ENCODE results near the gene NFKBIA. TPM values are rescaled to one million over a fixed set of nuclear protein-coding genes. Genes with fewer than 3 reads are reported as not detected.

The NFKBIA gene
- total and polyA plus RNA-seq, 2 of the 8 experiments (the other 6 are each of a cell fraction or from before 2014, with no cell fraction given), result 25.9 to 49.7 TPM

- TF ChIP-seq TCF12 (IDR thresholded peaks at IDR 0.05; ENCODE audit: low read depth, low read length), result no peak
- TF ChIP-seq SP4 (IDR thresholded peaks at IDR 0.05; ENCODE audit: low read length), result no peak
- no peak for TF ChIP-seq RAD21 (IDR thresholded peaks at IDR 0.05 in 1 of 2, conservative IDR thresholded peaks at IDR 0.05 in 1 of 2; ENCODE audit: low read depth in 2 of 2, low read length in 2 of 2)
Measured at GRCh38 chr14:35405304-35405996, 901 bp upstream of the NFKBIA start (continued).

Data from H1 (cell line).